Measurements from ENCODE around the gene PLCXD1.
"Not testable (repeated sequence)": the region's sequence is repeated elsewhere in the genome, so short reads cannot be mapped to it uniquely, and the experiment has no call there.

PLCXD1 gene

DNA sequence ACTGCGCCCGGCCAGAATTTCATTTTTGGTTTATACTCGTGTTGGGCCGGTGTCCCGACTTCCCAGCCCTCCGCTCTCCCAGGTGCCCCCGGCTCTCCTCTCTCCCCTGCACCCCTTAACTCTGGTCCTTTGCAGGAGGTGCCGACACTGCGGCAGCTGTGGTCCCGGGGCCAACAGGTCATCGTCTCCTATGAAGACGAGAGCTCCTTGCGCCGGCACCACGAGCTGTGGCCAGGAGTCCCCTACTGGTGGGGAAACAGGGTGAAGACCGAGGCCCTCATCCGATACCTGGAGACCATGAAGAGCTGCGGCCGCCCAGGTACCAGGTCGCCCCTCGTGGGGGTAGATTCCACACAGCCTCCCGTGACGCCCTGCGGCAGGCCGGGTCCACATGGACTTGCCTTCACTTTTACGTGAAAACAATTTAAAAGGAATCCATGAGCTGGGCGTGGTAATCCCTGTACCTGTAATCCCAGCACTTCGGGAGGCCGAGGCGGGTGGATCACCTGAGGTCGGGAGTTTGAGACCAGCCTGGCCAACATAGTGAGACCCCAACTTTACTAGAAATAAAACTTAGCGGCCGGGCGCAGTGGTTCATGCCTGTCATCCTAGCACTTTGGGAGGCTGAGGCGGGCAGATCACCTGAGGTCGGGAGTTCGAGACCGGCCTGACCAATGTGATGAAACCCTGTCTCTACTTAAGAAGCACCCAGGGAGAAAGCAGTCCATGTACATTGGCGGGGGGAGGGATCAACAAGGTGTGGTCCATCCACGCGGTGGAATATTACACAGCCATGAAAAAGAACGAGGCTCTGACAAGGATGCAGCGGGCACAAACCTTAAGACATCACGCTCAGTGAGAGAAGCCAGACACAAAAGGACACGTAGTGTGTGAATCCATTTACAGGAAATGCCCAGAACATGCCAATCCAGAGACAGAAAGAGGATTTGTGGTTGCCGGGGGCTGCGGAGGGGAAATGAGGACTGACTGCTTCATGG lies 12.0 kb downstream of the PLCXD1 start:
- DNase-seq: no peak

- DNase-seq: no peak
Observed at GRCh38 chrX:295136-295535, 14.0 kb downstream of the PLCXD1 start.

DNA sequence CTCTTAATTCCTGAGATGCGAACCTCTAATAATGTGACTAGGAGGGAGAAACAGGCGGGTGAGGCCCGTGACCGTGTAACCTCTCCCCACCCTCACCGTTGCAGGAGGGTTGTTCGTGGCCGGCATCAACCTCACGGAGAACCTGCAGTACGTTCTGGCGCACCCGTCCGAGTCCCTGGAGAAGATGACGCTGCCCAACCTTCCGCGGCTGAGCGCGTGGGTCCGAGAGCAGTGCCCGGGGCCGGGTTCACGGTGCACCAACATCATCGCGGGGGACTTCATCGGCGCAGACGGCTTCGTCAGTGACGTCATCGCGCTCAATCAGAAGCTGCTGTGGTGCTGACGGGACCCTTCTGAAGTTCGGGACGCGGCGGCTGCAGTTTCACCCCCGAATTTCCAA lies 17.8 kb downstream of the PLCXD1 start:
- no peak for DNase-seq

- DNase-seq: no peak
Observed at GRCh38 chrX:300334-300733, 19.2 kb downstream of the PLCXD1 start.

DNA sequence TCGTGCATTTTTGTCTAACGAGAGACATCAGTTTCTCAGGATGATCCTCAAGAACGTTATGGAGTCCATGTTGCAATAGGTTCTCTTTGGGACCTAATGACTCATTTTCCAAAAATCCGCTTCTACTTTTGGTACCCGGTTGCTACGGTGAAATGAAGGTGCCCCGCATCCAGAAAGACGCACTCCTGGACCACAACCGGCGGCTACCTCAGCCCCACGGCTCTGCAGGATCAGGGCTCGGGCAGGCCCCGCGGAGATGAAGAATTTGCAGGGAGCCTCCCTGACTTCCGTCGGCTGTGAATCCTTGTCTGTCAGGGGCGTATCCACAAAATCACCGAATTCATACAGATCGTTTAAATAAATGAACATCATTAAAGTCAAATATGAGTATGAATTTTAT lies 21.8 kb downstream of the PLCXD1 start:
- DNase-seq: no peak

- DNase-seq: peak; percentile 16
Observed at GRCh38 chrX:305781-306613, 24.8 kb downstream of the PLCXD1 start.

DNA sequence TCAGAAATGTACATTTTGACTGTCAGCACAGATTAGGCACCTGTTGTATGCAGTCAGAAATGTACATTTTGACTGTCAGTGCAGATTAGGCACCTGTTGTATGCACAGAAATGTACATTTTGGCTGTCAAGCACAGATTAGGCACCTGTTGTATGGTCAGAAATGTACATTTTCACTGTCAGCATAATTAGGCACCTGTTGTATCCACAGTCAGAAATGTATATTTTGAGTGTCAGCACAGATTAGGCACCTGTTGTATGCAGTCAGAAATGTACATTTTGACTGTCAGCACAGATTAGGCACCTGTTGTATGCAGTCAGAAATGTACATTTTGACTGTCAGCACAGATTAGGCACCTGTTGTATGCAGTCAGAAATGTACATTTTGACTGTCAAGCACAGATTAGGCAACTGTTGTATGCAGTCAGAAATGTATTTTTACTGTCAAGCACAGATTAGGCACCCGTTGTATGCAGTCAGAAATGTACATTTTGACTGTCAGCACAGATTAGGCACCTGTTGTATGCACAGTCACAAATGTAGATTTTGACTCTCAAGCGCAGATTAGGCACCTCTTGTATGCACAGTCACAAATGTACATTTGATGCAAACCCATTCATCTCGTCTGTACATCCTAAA lies 25.6 kb downstream of the PLCXD1 start:
- not testable (repeated sequence) for DNase-seq

DNA sequence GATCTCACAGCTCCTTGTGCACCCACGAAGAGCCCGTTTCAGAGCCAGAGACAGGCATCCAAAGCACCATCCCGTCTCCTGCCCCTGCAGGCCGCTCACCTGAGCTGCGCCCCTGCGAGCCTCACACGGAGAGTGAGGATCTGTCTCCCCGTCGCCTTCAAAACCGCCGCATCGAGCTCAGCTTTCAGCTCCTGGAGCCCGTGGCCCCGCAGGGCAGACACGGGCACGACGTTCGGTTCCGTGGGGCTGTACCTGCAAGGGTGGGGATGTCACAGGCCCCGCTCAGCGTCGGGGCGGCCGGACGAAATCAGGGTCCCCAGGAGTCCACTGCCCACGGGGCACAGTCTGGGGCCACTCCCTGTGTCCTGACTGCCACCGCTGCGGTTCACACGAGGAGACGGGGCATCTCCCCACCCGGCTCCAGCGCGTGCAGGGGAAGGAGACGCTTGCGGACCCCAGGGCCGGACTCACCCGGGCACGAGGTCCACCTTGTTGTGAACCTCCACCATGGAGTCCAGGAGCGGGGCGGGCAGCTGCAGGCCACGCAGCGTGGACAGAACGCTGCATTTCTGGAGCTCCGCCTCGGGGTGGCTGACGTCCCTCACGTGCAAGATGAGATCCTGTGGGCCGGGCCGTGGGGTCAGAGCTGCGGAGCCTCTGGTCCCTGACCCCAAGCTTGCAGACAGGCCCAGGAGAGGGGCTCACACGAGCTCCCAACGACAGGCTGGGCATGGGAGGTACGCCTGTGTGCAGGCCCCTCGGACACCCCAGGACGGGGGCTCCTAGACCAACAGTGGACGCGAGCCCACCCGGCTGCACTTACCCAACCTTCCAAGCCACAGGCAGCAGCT lies 26.3 kb downstream of the PLCXD1 start:
- DNase-seq: no peak

DNA sequence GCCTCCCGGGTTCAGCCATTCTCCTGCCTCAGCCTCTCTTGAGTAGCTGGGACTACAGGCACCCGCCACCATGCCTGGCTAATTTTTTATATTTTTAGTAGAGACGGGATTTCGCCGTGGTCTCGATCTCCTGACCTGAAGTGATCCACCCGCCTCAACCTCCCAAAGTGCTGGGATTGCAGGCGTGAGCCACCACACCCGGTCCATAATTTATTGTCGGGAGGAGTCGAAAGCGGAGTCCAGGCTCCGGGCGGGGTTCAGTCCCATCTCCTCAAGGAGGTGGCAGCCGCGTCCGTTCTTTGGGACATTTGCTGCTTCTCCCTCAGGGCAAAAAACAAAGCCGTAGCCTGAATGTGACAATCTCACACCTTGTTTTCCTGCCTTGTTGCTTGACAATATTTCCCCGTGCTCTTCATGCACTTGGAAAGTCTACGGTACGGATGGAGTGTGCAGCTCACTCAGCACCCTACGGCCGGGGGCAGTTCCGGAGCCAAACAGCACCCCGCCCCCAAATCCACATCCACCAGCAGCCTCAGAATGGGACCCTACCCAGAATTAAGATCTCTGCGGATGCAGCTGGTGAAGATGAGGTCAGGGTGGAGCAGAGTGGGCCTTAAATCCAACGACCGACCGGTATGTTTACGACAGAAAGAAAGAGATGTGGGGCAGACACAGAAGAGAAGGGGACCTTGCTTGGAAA lies 27.8 kb downstream of the PLCXD1 start:
- no peak for DNase-seq

DNA sequence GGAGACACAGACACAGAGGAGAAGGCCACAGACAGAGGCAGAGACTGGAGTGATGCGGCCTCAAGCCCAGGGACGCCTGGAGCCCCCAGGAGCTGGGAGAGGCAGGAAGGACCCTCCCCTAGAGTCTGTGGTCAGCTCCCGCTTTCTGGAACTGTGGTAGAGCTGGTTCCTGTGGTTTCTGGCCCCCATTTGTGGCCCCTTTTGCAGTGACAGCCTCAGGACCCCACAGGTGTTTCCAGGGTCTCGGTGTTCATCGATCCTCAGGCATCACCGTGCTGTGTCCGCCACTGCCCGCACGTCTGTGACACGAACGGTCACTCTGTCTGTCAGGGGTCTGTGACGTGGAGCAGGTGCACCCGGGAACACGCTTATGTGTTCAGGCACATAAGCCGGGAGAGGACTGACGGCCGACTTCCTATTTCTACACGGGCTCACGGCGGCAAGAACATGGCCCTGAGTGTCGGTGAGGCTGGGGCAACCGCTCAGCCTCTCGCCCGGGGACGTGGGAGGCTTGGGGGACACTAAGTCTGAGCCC lies 29.5 kb downstream of the PLCXD1 start:
- no peak for DNase-seq

- no peak for DNase-seq
Observed at GRCh38 chrX:311156-312129, 30.3 kb downstream of the PLCXD1 start.

DNA sequence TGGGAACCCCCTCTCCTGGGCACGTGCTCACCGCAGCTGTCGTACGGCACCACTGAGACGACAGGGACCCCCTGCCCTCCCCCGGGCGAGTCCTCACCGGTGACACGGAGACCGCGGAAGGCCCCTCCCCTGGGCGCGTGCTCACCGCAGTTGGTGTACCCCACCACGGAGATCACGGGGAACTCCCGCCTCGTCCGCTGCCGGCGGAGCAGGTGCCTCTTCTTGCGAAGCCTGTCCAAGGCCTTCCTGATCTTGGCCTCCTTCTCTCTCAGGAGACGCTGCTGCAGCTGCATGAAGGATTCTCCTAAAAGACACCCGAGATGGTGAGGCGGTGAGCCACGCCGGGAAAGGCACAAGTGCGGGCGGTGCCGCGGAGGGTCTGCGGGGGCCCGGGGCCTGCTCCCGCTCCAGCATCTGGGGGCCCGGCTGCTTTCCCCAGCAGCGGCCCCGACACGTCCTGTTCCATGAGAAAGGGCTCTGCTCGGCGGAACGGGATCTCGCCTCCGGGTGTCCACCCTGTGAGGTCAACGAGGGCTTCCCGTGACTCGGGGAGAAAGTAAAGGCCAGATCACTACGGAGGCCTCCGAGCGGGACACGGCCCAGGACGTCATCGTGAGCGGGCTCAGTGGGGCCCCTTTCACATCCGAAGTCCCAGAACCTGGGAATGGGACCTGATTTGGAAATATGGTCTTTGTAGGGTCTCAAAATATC lies 31.6 kb downstream of the PLCXD1 start:
- no peak for DNase-seq

DNA sequence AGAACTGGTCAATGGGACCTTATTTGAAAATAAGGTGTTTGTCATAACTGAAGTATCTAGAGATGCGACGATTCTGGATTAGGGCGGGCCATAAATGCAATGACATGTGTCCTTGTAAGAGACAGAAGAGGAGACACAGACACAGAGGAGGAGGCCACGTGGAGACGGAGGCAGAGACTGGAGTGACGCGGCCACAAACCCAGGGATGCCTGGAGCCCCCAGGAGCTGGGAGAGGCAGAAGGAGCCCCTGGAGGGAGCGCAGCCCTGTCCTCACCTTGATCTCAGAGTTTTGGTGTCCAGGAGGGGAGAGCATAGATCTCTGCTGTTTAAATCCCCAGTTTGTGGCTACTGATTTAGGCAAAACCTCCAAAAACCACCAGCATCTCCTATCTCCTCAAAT lies 32.4 kb downstream of the PLCXD1 start:
- DNase-seq: no peak

GRCh38 chrX:314049-314448 lies 32.9 kb downstream of the PLCXD1 start:
- DNase-seq: no peak

DNA sequence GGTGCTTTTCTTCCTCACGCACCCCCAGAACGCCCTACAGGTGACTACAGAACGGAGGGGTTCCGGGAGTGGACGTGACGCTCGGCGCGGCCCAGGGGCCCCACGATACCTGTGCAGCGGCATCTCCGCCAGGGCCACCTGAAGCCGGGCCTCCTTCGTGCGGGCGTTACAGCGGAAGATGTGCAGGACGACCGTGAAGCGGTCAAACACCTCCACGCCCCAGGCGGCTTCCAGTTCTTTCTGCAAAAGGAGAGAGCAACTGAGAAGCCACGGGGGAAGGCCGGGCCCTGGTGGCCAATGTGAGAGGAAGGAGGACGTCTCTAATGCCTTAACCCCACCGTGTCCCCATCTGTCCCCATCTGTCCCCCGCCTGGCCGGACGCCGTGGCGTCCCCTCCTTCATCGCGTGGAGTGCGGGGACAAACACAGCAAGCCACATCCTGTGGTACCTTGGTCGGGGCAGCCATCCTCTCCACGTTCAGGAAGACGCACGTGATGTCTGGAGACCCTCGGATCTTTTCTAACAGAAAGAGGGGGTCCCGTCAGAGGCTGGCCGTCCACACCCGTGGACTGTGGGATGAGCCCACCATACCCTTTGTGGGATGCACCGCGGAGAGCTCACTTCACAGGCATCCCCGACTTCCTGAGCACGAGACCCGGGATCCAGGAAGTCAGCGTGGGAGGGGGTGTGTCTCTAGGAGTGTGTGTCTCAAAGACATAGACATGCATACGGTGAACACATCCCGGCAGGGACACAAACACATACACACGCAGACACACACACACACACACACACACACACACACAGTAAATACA lies 33.8 kb downstream of the PLCXD1 start:
- DNase-seq: no peak

DNA sequence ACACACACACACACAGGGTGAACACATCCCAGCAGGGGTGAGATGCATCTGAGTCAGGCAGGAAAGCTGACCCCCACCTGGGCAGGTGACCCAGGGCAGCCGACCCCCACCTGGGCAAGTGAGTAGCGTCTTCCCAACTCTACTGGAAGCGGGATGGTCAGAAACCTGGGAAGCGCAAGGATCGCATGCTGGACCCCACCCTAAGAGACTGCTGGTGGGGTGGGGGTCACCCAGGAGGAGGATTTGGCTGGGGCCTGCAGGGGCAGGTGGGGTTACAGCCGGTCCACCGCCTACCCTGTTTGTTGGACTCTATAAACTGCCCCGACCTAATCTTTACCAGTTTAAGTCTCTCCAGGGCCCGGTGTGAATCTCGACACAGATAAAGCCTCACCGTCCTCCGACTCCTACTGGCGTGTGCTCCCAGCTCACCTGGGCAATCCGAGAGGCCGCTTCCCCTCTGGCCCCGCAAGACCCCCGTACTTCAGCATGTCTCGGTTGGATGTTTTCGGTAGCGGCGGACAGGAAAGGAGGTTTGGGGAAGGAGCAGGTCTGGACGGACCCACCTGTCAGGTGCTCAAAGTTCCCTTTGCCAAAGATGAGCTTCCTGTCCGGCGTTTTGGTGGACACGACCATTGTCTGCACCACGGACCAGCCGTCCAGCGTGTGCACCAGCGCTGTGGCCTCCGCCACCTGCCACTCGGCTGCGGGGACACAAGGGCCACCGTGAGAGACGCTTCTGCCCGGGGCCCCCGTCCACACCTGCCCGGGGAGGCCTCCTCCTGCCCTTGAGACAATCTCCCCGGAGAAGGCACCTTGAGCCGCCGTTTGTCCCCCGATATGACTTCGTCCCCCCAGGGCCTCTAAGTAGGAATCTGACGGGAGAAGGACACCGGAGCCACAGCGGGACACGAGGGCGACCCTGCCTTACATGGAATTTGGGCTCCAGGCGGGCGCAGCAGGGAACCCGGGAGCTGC lies 35.5 kb downstream of the PLCXD1 start:
- DNase-seq: no peak

GRCh38 chrX:317424-318067 lies 36.4 kb downstream of the PLCXD1 start:
- DNase-seq: no peak
